ENCODE results near the gene TLDC2.

GRCh38 chr20:36832791-36833190, 43.1 kb upstream of the TLDC2 start:
- no peak for TF ChIP-seq CTCF (IDR thresholded peaks at IDR 0.05 in 2 of 3, conservative IDR thresholded peaks at IDR 0.05 in 1 of 3; ENCODE audit: borderline replicate concordance in 1 of 3, insufficient read depth in 1 of 3, low read depth in 2 of 3, low read length in 2 of 3)
- no peak for TF ChIP-seq MAX (IDR thresholded peaks at IDR 0.05)
- no peak for TF ChIP-seq REST (IDR thresholded peaks at IDR 0.05; ENCODE audit: low read depth)
- TF ChIP-seq POLR2A (IDR thresholded peaks at IDR 0.05; ENCODE audit: borderline replicate concordance, extremely low read depth, insufficient read depth, insufficient read length), result no peak
- no peak for TF ChIP-seq ELF1 (IDR thresholded peaks at IDR 0.05; ENCODE audit: borderline replicate concordance, low read depth)
- no peak for TF ChIP-seq EZH2 (IDR thresholded peaks at IDR 0.05)
